RPMI7951 (cell line): ENCODE measurements around the gene RPF1. TPM values are rescaled to one million over a fixed set of nuclear protein-coding genes. Genes with fewer than 3 reads are reported as not detected.
"Not testable (repeated sequence)": the region's sequence is repeated elsewhere in the genome, so short reads cannot be mapped to it uniquely, and the experiment has no call there.

Source experiments
- DNase-seq: peaks from one replicate; pipeline ENCODE4 v3.0.0-alpha.2; 2012; ENCODE audit warnings: low read depth
- total RNA-seq: library from RNA; depleted of rRNA; stranded (reverse); fragments of >200 nt; shearing (Covaris generic); gene quantifications from 2 replicates; pipeline ENCODE4 v1.2.3, GENCODE V29; 2014

The RPF1 gene
- total RNA-seq, 1 experiment from 2014 or later = 108 TPM

GRCh38 chr1:84492726-84493125 lies 13.7 kb downstream of the RPF1 start:
- no peak for DNase-seq

- no peak for DNase-seq
Measured at GRCh38 chr1:84493747-84494146, 14.7 kb downstream of the RPF1 start.

GRCh38 chr1:84496498-84496897 lies 17.4 kb downstream of the RPF1 start:
- no peak for DNase-seq

- DNase-seq = no peak
Measured at GRCh38 chr1:84497631-84498275, 18.7 kb downstream of the RPF1 start.

GRCh38 chr1:84502927-84503326 lies 23.9 kb downstream of the RPF1 start:
- no peak for DNase-seq

GRCh38 chr1:84504580-84505492 lies 25.8 kb downstream of the RPF1 start:
- peak; percentile 54 for DNase-seq

GRCh38 chr1:84505493-84506001 lies 26.5 kb downstream of the RPF1 start:
- DNase-seq = peak; percentile 72

GRCh38 chr1:84506002-84506728 lies 27.1 kb downstream of the RPF1 start, which contains the start of the genes GNG5 and SPATA1:
Gene GNG5 (minus strand): TSS chr1:84506581. CDS start chr1:84506091, 490 bp downstream.
Gene SPATA1 (plus strand): TSS chr1:84506386. CDS start chr1:84516360, 9,974 bp downstream.
- peak; percentile 96 for DNase-seq

GRCh38 chr1:84506729-84507453 lies 27.8 kb downstream of the RPF1 start:
- no peak for DNase-seq

GRCh38 chr1:84507887-84508286 lies 28.8 kb downstream of the RPF1 start:
- not testable (repeated sequence) for DNase-seq

GRCh38 chr1:84508510-84508909 lies 29.4 kb downstream of the RPF1 start:
- no peak for DNase-seq

- DNase-seq = no peak
Measured at GRCh38 chr1:84509029-84509428, 30.0 kb downstream of the RPF1 start.

GRCh38 chr1:84510165-84510564 lies 31.1 kb downstream of the RPF1 start:
- no peak for DNase-seq

- DNase-seq = no peak
Measured at GRCh38 chr1:84510668-84511067, 31.6 kb downstream of the RPF1 start.

- DNase-seq = no peak
Measured at GRCh38 chr1:84524590-84524989, 45.5 kb downstream of the RPF1 start.

GRCh38 chr1:84525779-84526178 lies 46.7 kb downstream of the RPF1 start:
- DNase-seq = no peak

GRCh38 chr1:84538599-84538998 lies 59.5 kb downstream of the RPF1 start:
- DNase-seq = peak; percentile 9

- peak; percentile 25 for DNase-seq
Measured at GRCh38 chr1:84539972-84540371, 60.9 kb downstream of the RPF1 start.

GRCh38 chr1:84540759-84541158 lies 61.7 kb downstream of the RPF1 start:
- no peak for DNase-seq

GRCh38 chr1:84541679-84542078 lies 62.6 kb downstream of the RPF1 start:
- no peak for DNase-seq
